CD8-positive, alpha-beta memory T cell (primary cell): Measurements from ENCODE around the gene MGAM2. TPM values are rescaled to one million over a fixed set of nuclear protein-coding genes. Genes with fewer than 3 reads are reported as not detected.

Source experiments
- CTCF ChIA-PET: fragments of 350-600 bp; sonication (Branson Sonifier 250); formaldehyde crosslinking; loops from one replicate; lab custom pipeline; 2021; ENCODE audit warnings: antibody characterized with exemption; lab: Charles Lee
- POLR2A ChIA-PET: fragments of 350-600 bp; sonication (Branson Sonifier 250); formaldehyde crosslinking; loops from one replicate; lab custom pipeline; 2021; ENCODE audit warnings: antibody characterized with exemption; lab: Charles Lee
- DNase-seq, 5 donors: peaks; one replicate each; pipeline versions ENCODE4 v3.0.0 to v3.0.0-alpha.2; 2020 to 2022; ENCODE audit warnings: mixed read lengths in 1 of 5
- H3K27ac ChIP-seq: one replicate; pipeline ENCODE4 v1.7.0; 2013; ENCODE audit warnings: low read depth, mild to moderate bottlenecking, low read length, moderate library complexity
- H3K27me3 ChIP-seq: 2 replicates; pipeline ENCODE4 v1.7.0; 2013; ENCODE audit warnings: low read length, mild to moderate bottlenecking; ENCODE audit not compliant: insufficient read depth, poor library complexity, severe bottlenecking
- H3K36me3 ChIP-seq: 2 replicates; pipeline ENCODE4 v1.7.0; 2013; ENCODE audit warnings: mild to moderate bottlenecking, low read length, moderate library complexity; ENCODE audit not compliant: insufficient read depth
- H3K4me1 ChIP-seq: 2 replicates; pipeline ENCODE4 v1.7.0; 2013; ENCODE audit warnings: mild to moderate bottlenecking, low read length, moderate library complexity; ENCODE audit not compliant: insufficient read depth
- H3K4me3 ChIP-seq: 2 replicates; pipeline ENCODE4 v1.7.0; 2013; ENCODE audit warnings: mild to moderate bottlenecking, low read length
- H3K9me3 ChIP-seq: 2 replicates; pipeline ENCODE4 v1.7.0; 2013; ENCODE audit warnings: mild to moderate bottlenecking, low read length
- H3K27ac Mint-ChIP-seq, 8 donors: one replicate each; pipeline ENCODE4 v1.8.0; 2020 to 2021; ENCODE audit warnings: mixed read lengths in 8 of 8, mild to moderate bottlenecking in 6 of 8, inconsistent platforms in 3 of 8, moderate library complexity in 3 of 8
- H3K27me3 Mint-ChIP-seq, 2 donors: one replicate each; pipeline ENCODE4 v1.8.0; 2020 to 2021; ENCODE audit warnings: mixed read lengths in 2 of 2, mild to moderate bottlenecking in 1 of 2, moderate library complexity in 1 of 2
- H3K36me3 Mint-ChIP-seq, 3 donors: one replicate each; pipeline ENCODE4 v1.8.0; 2020 to 2021; ENCODE audit warnings: mixed read lengths in 3 of 3, inconsistent platforms in 1 of 3, mild to moderate bottlenecking in 1 of 3
- H3K4me1 Mint-ChIP-seq, 3 donors: one replicate each; pipeline ENCODE4 v1.8.0; 2020 to 2021; ENCODE audit warnings: mixed read lengths in 3 of 3, inconsistent platforms in 1 of 3, mild to moderate bottlenecking in 1 of 3
- H3K4me3 Mint-ChIP-seq, 7 donors: one replicate each; pipeline ENCODE4 v1.8.0; 2020 to 2021; ENCODE audit warnings: mixed read lengths in 7 of 7, mild to moderate bottlenecking in 6 of 7, moderate library complexity in 4 of 7, inconsistent platforms in 2 of 7
- H3K9me3 Mint-ChIP-seq, 5 donors: one replicate each; pipeline ENCODE4 v1.8.0; 2020 to 2022; ENCODE audit warnings: mixed read lengths in 5 of 5, mild to moderate bottlenecking in 3 of 5, moderate library complexity in 2 of 5, inconsistent platforms in 1 of 5
- polyA plus RNA-seq: library from polyadenylated mRNA; unstranded; fragments of 300-500 nt; fragmentation: Illumina TruSeq; gene quantifications from one replicate; pipeline ENCODE4 v1.2.3, GENCODE V29; 2021
- total RNA-seq, 2 experiments: library from RNA; stranded (reverse); gene quantifications; one replicate each; pipeline ENCODE4 v1.2.3, GENCODE V29; 2021

MGAM2 gene
- total and polyA plus RNA-seq, 3 experiments from 2014 or later, result not detected

DNA sequence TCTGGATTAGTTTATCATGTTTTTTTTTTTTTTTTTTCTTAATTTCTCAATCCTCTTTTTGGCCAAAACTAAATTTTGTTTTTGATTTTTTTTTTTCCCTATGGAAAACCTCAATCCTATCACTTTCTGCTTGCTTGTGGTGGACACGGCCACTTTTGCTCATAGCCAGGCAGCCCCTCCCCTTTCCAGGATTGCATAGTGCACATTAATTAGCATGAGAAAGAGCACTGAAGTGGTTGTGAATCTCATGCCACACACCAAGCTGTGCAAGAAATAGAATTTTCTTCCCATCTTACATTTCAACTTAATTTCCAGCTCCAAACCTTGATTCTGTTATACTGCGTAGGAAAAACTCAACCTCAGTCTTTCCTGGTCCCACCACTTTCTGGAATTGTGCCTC lies 34.6 kb downstream of the MGAM2 start:
- Histone ChIP-seq H3K27me3 (no peaks in the 10 kb centered on the region), H3K4me1 (no peaks in the 10 kb centered on the region), H3K36me3 (no peaks in the 10 kb centered on the region), H3K27ac (no peak overlapping the region), H3K4me3 (no peak overlapping the region), H3K9me3 (no peaks in the 10 kb centered on the region)
- no peak for DNase-seq
- ChIA-PET POLR2A (no interaction called here), CTCF (no interaction called here)
- Mint-ChIP-seq H3K9me3 (peaks cover 0 to 3% (median 0%) of the 10 kb centered on the region in 5 donors), H3K4me3 (no peak overlapping the region), H3K27me3 (peaks cover 6 to 8% of the 10 kb centered on the region in 2 donors), H3K4me1 (no peaks in the 10 kb centered on the region), H3K36me3 (no peaks in the 10 kb centered on the region), H3K27ac (no peak overlapping the region)

- ChIA-PET POLR2A (no interaction called here), CTCF (no interaction called here)
- H3K27ac ChIP-seq, result no peak overlapping the region
- H3K9me3 ChIP-seq, result no peaks in the 10 kb centered on the region
- peaks cover 0 to 3% (median 0%) of the 10 kb centered on the region in 5 donors for H3K9me3 Mint-ChIP-seq
- H3K27ac Mint-ChIP-seq, result no peak overlapping the region
- no peaks in the 10 kb centered on the region for H3K4me1 Mint-ChIP-seq
- no peaks in the 10 kb centered on the region for H3K36me3 Mint-ChIP-seq
- H3K4me3 Mint-ChIP-seq, result no peak overlapping the region
- no peak for DNase-seq
- H3K4me3 ChIP-seq, result no peak overlapping the region
- H3K27me3 Mint-ChIP-seq, result peaks cover 3 to 13% of the 10 kb centered on the region in 2 donors
- no peaks in the 10 kb centered on the region for H3K36me3 ChIP-seq
- H3K27me3 ChIP-seq, result no peaks in the 10 kb centered on the region
- no peaks in the 10 kb centered on the region for H3K4me1 ChIP-seq
These were observed 38.8 kb downstream of the MGAM2 start for GRCh38 chr7:142150356-142150755.

GRCh38 chr7:142150869-142151268 lies 39.4 kb downstream of the MGAM2 start:
- no peaks in the 10 kb centered on the region for H3K36me3 ChIP-seq
- H3K36me3 Mint-ChIP-seq, result no peaks in the 10 kb centered on the region
- no peaks in the 10 kb centered on the region for H3K4me1 Mint-ChIP-seq
- peaks cover 3 to 13% of the 10 kb centered on the region in 2 donors for H3K27me3 Mint-ChIP-seq
- CTCF ChIA-PET, result no interaction called here
- H3K9me3 Mint-ChIP-seq, result peaks cover 0 to 3% (median 0%) of the 10 kb centered on the region in 5 donors
- no peak overlapping the region for H3K27ac ChIP-seq
- H3K4me1 ChIP-seq, result no peaks in the 10 kb centered on the region
- H3K27ac Mint-ChIP-seq, result no peak overlapping the region
- no peaks in the 10 kb centered on the region for H3K27me3 ChIP-seq
- no peaks in the 10 kb centered on the region for H3K9me3 ChIP-seq
- H3K4me3 Mint-ChIP-seq, result no peak overlapping the region
- no peak for DNase-seq
- POLR2A ChIA-PET, result no interaction called here
- no peak overlapping the region for H3K4me3 ChIP-seq

GRCh38 chr7:142152076-142152475 lies 40.6 kb downstream of the MGAM2 start:
- no peak for DNase-seq
- Histone ChIP-seq H3K27ac (no peak overlapping the region), H3K4me1 (no peaks in the 10 kb centered on the region), H3K9me3 (no peaks in the 10 kb centered on the region), H3K27me3 (no peaks in the 10 kb centered on the region), H3K36me3 (no peaks in the 10 kb centered on the region), H3K4me3 (no peak overlapping the region)
- ChIA-PET CTCF (no interaction called here), POLR2A (no interaction called here)
- H3K36me3 Mint-ChIP-seq, result no peaks in the 10 kb centered on the region
- H3K9me3 Mint-ChIP-seq, result peaks cover 0 to 3% (median 0%) of the 10 kb centered on the region in 5 donors
- peaks cover 3 to 13% of the 10 kb centered on the region in 2 donors for H3K27me3 Mint-ChIP-seq
- no peak overlapping the region for H3K4me3 Mint-ChIP-seq
- H3K27ac Mint-ChIP-seq, result no peak overlapping the region
- H3K4me1 Mint-ChIP-seq, result no peaks in the 10 kb centered on the region

- POLR2A ChIA-PET, result no interaction called here
- H3K4me3 ChIP-seq, result no peak overlapping the region
- Mint-ChIP-seq H3K4me3 (no peak overlapping the region), H3K36me3 (no peaks in the 10 kb centered on the region), H3K27ac (no peak overlapping the region), H3K27me3 (peaks cover 3 to 17% of the 10 kb centered on the region in 2 donors), H3K4me1 (no peaks in the 10 kb centered on the region), H3K9me3 (no peaks in the 10 kb centered on the region)
- no peaks in the 10 kb centered on the region for H3K9me3 ChIP-seq
- H3K4me1 ChIP-seq, result no peaks in the 10 kb centered on the region
- DNase-seq, result no peak
- no peaks in the 10 kb centered on the region for H3K36me3 ChIP-seq
- CTCF ChIA-PET, result no interaction called here
- no peak overlapping the region for H3K27ac ChIP-seq
- no peaks in the 10 kb centered on the region for H3K27me3 ChIP-seq
These were observed 41.9 kb downstream of the MGAM2 start for GRCh38 chr7:142153400-142153799.

DNA sequence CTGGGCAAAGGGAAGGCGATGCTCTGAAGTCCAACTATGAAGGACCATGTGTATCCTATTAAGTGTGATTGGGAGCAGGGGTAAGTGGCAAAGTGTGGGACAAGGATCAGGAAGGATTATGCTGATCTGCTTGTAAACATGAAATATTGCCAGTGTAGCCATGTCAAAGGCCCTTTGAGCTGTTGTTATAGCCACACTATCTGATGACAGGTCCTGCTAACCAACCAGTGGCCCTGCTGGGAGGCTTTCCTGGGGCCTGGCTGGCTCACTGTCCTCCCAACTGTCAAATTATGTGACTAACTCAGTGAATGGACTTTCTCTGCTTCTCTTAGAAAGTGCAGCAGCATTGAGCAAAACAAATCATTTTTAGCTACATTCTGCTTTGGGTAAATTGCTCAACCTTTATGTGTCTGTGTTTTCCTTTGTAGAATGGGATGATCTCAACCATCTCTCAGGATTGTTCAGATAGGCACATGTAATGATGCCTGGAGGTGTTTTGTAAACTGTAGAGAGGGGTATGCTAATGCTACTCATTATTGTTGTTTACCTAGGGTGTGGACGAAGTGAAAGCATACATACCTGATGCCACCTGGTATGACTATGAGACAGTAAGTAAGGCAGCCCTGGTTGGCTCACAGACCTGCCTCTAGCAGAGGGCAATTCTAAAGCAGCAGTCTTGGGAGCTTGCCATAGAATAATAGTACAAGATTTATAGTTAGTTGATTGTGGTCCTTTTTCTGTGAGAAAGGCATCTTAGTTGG lies 47.4 kb downstream of the MGAM2 start:
- Histone ChIP-seq H3K27me3 (no peaks in the 10 kb centered on the region), H3K4me1 (no peaks in the 10 kb centered on the region), H3K27ac (no peak overlapping the region), H3K36me3 (no peaks in the 10 kb centered on the region), H3K4me3 (no peak overlapping the region), H3K9me3 (no peaks in the 10 kb centered on the region)
- H3K4me3 Mint-ChIP-seq, result no peak overlapping the region
- H3K4me1 Mint-ChIP-seq, result no peaks in the 10 kb centered on the region
- no peak overlapping the region for H3K27ac Mint-ChIP-seq
- H3K9me3 Mint-ChIP-seq, result no peaks in the 10 kb centered on the region
- CTCF ChIA-PET, result no interaction called here
- no peaks in the 10 kb centered on the region for H3K36me3 Mint-ChIP-seq
- POLR2A ChIA-PET, result no interaction called here
- peaks cover 0 to 12% of the 10 kb centered on the region in 2 donors for H3K27me3 Mint-ChIP-seq
- no peak for DNase-seq

- no peaks in the 10 kb centered on the region for H3K36me3 ChIP-seq
- no peak overlapping the region for H3K27ac ChIP-seq
- Mint-ChIP-seq H3K4me3 (no peak overlapping the region), H3K36me3 (no peaks in the 10 kb centered on the region), H3K9me3 (no peaks in the 10 kb centered on the region), H3K27me3 (peaks cover 0 to 9% of the 10 kb centered on the region in 2 donors), H3K4me1 (no peaks in the 10 kb centered on the region), H3K27ac (no peak overlapping the region)
- H3K27me3 ChIP-seq, result no peaks in the 10 kb centered on the region
- H3K4me1 ChIP-seq, result no peaks in the 10 kb centered on the region
- no peak for DNase-seq
- POLR2A ChIA-PET, result no interaction called here
- no peaks in the 10 kb centered on the region for H3K9me3 ChIP-seq
- no peak overlapping the region for H3K4me3 ChIP-seq
- CTCF ChIA-PET, result no interaction called here
These were observed 50.4 kb downstream of the MGAM2 start for GRCh38 chr7:142161921-142162320.

DNA sequence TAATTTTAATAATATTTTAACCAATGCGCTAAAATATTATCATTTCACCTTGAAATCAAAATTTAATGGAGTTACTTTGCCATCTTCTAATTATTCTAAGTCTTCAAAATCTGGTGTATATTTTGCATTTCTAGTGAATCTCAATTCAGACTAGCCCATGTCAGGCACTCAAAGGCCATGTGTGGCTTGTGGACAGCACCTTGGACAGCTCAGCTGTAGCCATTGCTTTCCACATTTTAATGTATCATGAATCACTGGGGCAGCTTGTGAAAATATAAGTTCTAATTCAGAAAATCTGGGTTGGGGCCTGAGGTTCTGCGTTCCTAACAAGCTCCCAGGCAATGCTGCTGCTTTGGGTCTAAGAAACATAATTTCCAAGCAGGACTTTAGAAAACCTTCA lies 57.2 kb downstream of the MGAM2 start:
- Histone ChIP-seq H3K36me3 (no peaks in the 10 kb centered on the region), H3K4me3 (no peak overlapping the region), H3K27me3 (no peaks in the 10 kb centered on the region), H3K9me3 (no peaks in the 10 kb centered on the region), H3K4me1 (no peaks in the 10 kb centered on the region), H3K27ac (no peak overlapping the region)
- H3K27ac Mint-ChIP-seq, result no peak overlapping the region
- POLR2A ChIA-PET, result no interaction called here
- no peak overlapping the region for H3K4me3 Mint-ChIP-seq
- no peak for DNase-seq
- H3K4me1 Mint-ChIP-seq, result no peaks in the 10 kb centered on the region
- peaks cover 0 to 3% of the 10 kb centered on the region in 2 donors for H3K27me3 Mint-ChIP-seq
- H3K9me3 Mint-ChIP-seq, result no peaks in the 10 kb centered on the region
- H3K36me3 Mint-ChIP-seq, result no peaks in the 10 kb centered on the region
- CTCF ChIA-PET, result no interaction called here
